ENCODE results near the gene SLC2A8. TPM values are rescaled to one million over a fixed set of nuclear protein-coding genes. Genes with fewer than 3 reads are reported as not detected.

Gene SLC2A8
- total RNA-seq, 1 donor, result 2.2 TPM

- no peak overlapping the region for H3K4me3 ChIP-seq (ENCODE audit: low read length)
- no peaks in the 10 kb centered on the region for H3K9me3 ChIP-seq (ENCODE audit: low read depth, low read length)
- H3K4me1 ChIP-seq (ENCODE audit: insufficient read depth, low read length), result peaks cover 4% of the 10 kb centered on the region
- peaks cover 2% of the 10 kb centered on the region for H3K27me3 ChIP-seq (ENCODE audit: insufficient read depth, low read length)
These were observed 30.4 kb upstream of the SLC2A8 start for GRCh38 chr9:127366594-127366993.

GRCh38 chr9:127368852-127369402 lies 28.0 kb upstream of the SLC2A8 start:
- Histone ChIP-seq H3K4me1 (ENCODE audit: insufficient read depth, low read length) (no peaks in the 10 kb centered on the region), H3K4me3 (ENCODE audit: low read length) (no peak overlapping the region), H3K27me3 (ENCODE audit: insufficient read depth, low read length) (peaks cover 2% of the 10 kb centered on the region), H3K9me3 (ENCODE audit: low read depth, low read length) (no peaks in the 10 kb centered on the region)

GRCh38 chr9:127369428-127369827 lies 27.5 kb upstream of the SLC2A8 start:
- Histone ChIP-seq H3K9me3 (ENCODE audit: low read depth, low read length) (no peaks in the 10 kb centered on the region), H3K27me3 (ENCODE audit: insufficient read depth, low read length) (peaks cover 2% of the 10 kb centered on the region)

GRCh38 chr9:127370147-127370579 lies 26.8 kb upstream of the SLC2A8 start:
- Histone ChIP-seq H3K27me3 (ENCODE audit: insufficient read depth, low read length) (peaks cover 2% of the 10 kb centered on the region), H3K4me3 (ENCODE audit: low read length) (no peak overlapping the region), H3K9me3 (ENCODE audit: low read depth, low read length) (no peaks in the 10 kb centered on the region), H3K4me1 (ENCODE audit: insufficient read depth, low read length) (no peaks in the 10 kb centered on the region)

More at GRCh38 chr9:127369428-127369827, 27.5 kb upstream of the SLC2A8 start:
- Histone ChIP-seq H3K4me1 (ENCODE audit: insufficient read depth, low read length) (no peaks in the 10 kb centered on the region), H3K4me3 (ENCODE audit: low read length) (no peak overlapping the region)

GRCh38 chr9:127370672-127371648 lies 26.0 kb upstream of the SLC2A8 start:
- H3K4me1 ChIP-seq (ENCODE audit: insufficient read depth, low read length), result no peaks in the 10 kb centered on the region
- H3K27me3 ChIP-seq (ENCODE audit: insufficient read depth, low read length), result peaks cover 6% of the 10 kb centered on the region
- no peak overlapping the region for H3K4me3 ChIP-seq (ENCODE audit: low read length)
- no peaks in the 10 kb centered on the region for H3K9me3 ChIP-seq (ENCODE audit: low read depth, low read length)

- H3K27me3 ChIP-seq (ENCODE audit: insufficient read depth, low read length), result peaks cover 23% of the 10 kb centered on the region
These were observed 16.5 kb upstream of the SLC2A8 start for GRCh38 chr9:127380479-127380878.

GRCh38 chr9:127382541-127382940 lies 14.4 kb upstream of the SLC2A8 start:
- Histone ChIP-seq H3K9me3 (ENCODE audit: low read depth, low read length) (peaks cover 7% of the 10 kb centered on the region), H3K4me1 (ENCODE audit: insufficient read depth, low read length) (peaks cover under 1% of the 10 kb centered on the region), H3K27me3 (ENCODE audit: insufficient read depth, low read length) (peaks cover 27% of the 10 kb centered on the region), H3K4me3 (ENCODE audit: low read length) (no peak overlapping the region)

More at GRCh38 chr9:127380479-127380878, 16.5 kb upstream of the SLC2A8 start:
- Histone ChIP-seq H3K4me1 (ENCODE audit: insufficient read depth, low read length) (no peaks in the 10 kb centered on the region), H3K4me3 (ENCODE audit: low read length) (no peak overlapping the region), H3K9me3 (ENCODE audit: low read depth, low read length) (peaks cover 7% of the 10 kb centered on the region)

GRCh38 chr9:127384016-127384730 lies 12.8 kb upstream of the SLC2A8 start:
- Histone ChIP-seq H3K4me1 (ENCODE audit: insufficient read depth, low read length) (peaks cover 17% of the 10 kb centered on the region), H3K27me3 (ENCODE audit: insufficient read depth, low read length) (peaks cover 25% of the 10 kb centered on the region), H3K9me3 (ENCODE audit: low read depth, low read length) (peaks cover 3% of the 10 kb centered on the region), H3K4me3 (ENCODE audit: low read length) (no peak overlapping the region)

- Histone ChIP-seq H3K9me3 (ENCODE audit: low read depth, low read length) (no peaks in the 10 kb centered on the region), H3K4me3 (ENCODE audit: low read length) (no peak overlapping the region), H3K4me1 (ENCODE audit: insufficient read depth, low read length) (peaks cover 21% of the 10 kb centered on the region), H3K27me3 (ENCODE audit: insufficient read depth, low read length) (peaks cover 28% of the 10 kb centered on the region)
These were observed 12.1 kb upstream of the SLC2A8 start for GRCh38 chr9:127384901-127385300.

GRCh38 chr9:127386249-127386648 lies 10.7 kb upstream of the SLC2A8 start:
- Histone ChIP-seq H3K9me3 (ENCODE audit: low read depth, low read length) (no peaks in the 10 kb centered on the region), H3K4me1 (ENCODE audit: insufficient read depth, low read length) (peaks cover 22% of the 10 kb centered on the region), H3K27me3 (ENCODE audit: insufficient read depth, low read length) (peaks cover 34% of the 10 kb centered on the region), H3K4me3 (ENCODE audit: low read length) (no peak overlapping the region)

GRCh38 chr9:127386981-127387380 lies 10.0 kb upstream of the SLC2A8 start:
- Histone ChIP-seq H3K9me3 (ENCODE audit: low read depth, low read length) (no peaks in the 10 kb centered on the region), H3K4me1 (ENCODE audit: insufficient read depth, low read length) (peaks cover 22% of the 10 kb centered on the region), H3K4me3 (ENCODE audit: low read length) (no peak overlapping the region), H3K27me3 (ENCODE audit: insufficient read depth, low read length) (peaks cover 40% of the 10 kb centered on the region)

- Histone ChIP-seq H3K27me3 (ENCODE audit: insufficient read depth, low read length) (peaks cover 32% of the 10 kb centered on the region), H3K9me3 (ENCODE audit: low read depth, low read length) (no peaks in the 10 kb centered on the region), H3K4me1 (ENCODE audit: insufficient read depth, low read length) (peaks cover 22% of the 10 kb centered on the region), H3K4me3 (ENCODE audit: low read length) (no peak overlapping the region)
These were observed 8.7 kb upstream of the SLC2A8 start for GRCh38 chr9:127388037-127388855.

- Histone ChIP-seq H3K4me1 (ENCODE audit: insufficient read depth, low read length) (peaks cover 22% of the 10 kb centered on the region), H3K27me3 (ENCODE audit: insufficient read depth, low read length) (peaks cover 30% of the 10 kb centered on the region)
These were observed 8.1 kb upstream of the SLC2A8 start for GRCh38 chr9:127388856-127389238.

More at GRCh38 chr9:127388856-127389238, 8.1 kb upstream of the SLC2A8 start:
- Histone ChIP-seq H3K9me3 (ENCODE audit: low read depth, low read length) (no peaks in the 10 kb centered on the region), H3K4me3 (ENCODE audit: low read length) (no peak overlapping the region)

Data from mononuclear cell (primary cell).